WTC11 (cell line): Measurements from ENCODE around the gene GARIN1A. TPM values are rescaled to one million over a fixed set of nuclear protein-coding genes. Genes with fewer than 3 reads are reported as not detected.

Experiments
- ATAC-seq: fragments of 200-7000 bp; cut with Tn5 transposase; 2 replicates; pipeline ENCODE4 v1.10.0; 2021; ENCODE audit warnings: mild to moderate bottlenecking, moderate library complexity
- CTCF ChIA-PET: fragments of 300-600 bp; sonication (Branson Sonifier 250); formaldehyde crosslinking; loops from one replicate; lab custom pipeline; 2021; ENCODE audit warnings: antibody characterized with exemption; lab: Charles Lee
- POLR2A ChIA-PET: fragments of 350-600 bp; sonication (Branson Sonifier 250); formaldehyde crosslinking; loops from one replicate; lab custom pipeline; 2021; ENCODE audit warnings: antibody characterized with exemption; lab: Charles Lee
- DNase-seq: peaks from one replicate; pipeline ENCODE4 v3.0.0; 2021; ENCODE audit warnings: low spot score
- H3K27ac Mint-ChIP-seq: 2 replicates; pipeline ENCODE4 v1.8.0; 2021; ENCODE audit warnings: mixed read lengths
- H3K27me3 Mint-ChIP-seq: 2 replicates; pipeline ENCODE4 v1.8.0; 2021; ENCODE audit warnings: low read depth, mild to moderate bottlenecking, moderate library complexity, mixed read lengths
- H3K36me3 Mint-ChIP-seq: 2 replicates; pipeline ENCODE4 v1.8.0; 2021; ENCODE audit warnings: mixed read lengths
- H3K4me1 Mint-ChIP-seq: 2 replicates; pipeline ENCODE4 v1.8.0; 2022; ENCODE audit warnings: mixed read lengths
- H3K4me3 Mint-ChIP-seq: 2 replicates; pipeline ENCODE4 v1.8.0; 2021; ENCODE audit warnings: mild to moderate bottlenecking, moderate library complexity, mixed read lengths
- H3K9me3 Mint-ChIP-seq: 2 replicates; pipeline ENCODE4 v1.8.0; 2021; ENCODE audit warnings: mixed read lengths
- ARID4B ChIP-seq: sonication (generic); formaldehyde crosslinking; IDR thresholded peaks from 2 replicates; pipeline ENCODE4 v1.8.0; 2023; ENCODE audit warnings: missing genetic modification reagents, mild to moderate bottlenecking, borderline replicate concordance
- CREM ChIP-seq: sonication (generic); formaldehyde crosslinking; IDR thresholded peaks from 2 replicates; pipeline ENCODE4 v1.8.1; 2022; ENCODE audit warnings: mild to moderate bottlenecking, missing genetic modification reagents, moderate library complexity
- FOXP1 ChIP-seq: sonication (generic); formaldehyde crosslinking; IDR thresholded peaks from 2 replicates; pipeline ENCODE4 v1.8.0; 2022; ENCODE audit warnings: missing genetic modification reagents, mild to moderate bottlenecking, moderate library complexity, borderline replicate concordance
- HMGA2 ChIP-seq: fragments of 250-450 bp; sonication (Bioruptor Pico); IDR thresholded peaks from 2 replicates; pipeline ENCODE4 v1.4.0; 2021; ENCODE audit warnings: mild to moderate bottlenecking, moderate library complexity
- IRF2 ChIP-seq: sonication (generic); formaldehyde crosslinking; IDR thresholded peaks from 2 replicates; pipeline ENCODE4 v1.8.0; 2022; ENCODE audit warnings: low read depth, missing genetic modification reagents, borderline replicate concordance
- PREB ChIP-seq: sonication (generic); formaldehyde crosslinking; IDR thresholded peaks from 2 replicates; pipeline ENCODE4 v1.8.1; 2022; ENCODE audit warnings: mild to moderate bottlenecking, missing genetic modification reagents, moderate library complexity, borderline replicate concordance
- RELA ChIP-seq: sonication (generic); formaldehyde crosslinking; IDR thresholded peaks from 2 replicates; pipeline ENCODE4 v1.8.1; 2022; ENCODE audit warnings: missing genetic modification reagents, mild to moderate bottlenecking, borderline replicate concordance
- SMAD4 ChIP-seq: sonication (generic); formaldehyde crosslinking; IDR thresholded peaks from 2 replicates; pipeline ENCODE4 v1.8.0; 2022; ENCODE audit warnings: mild to moderate bottlenecking, missing genetic modification reagents
- ZNF121 ChIP-seq: sonication (generic); formaldehyde crosslinking; IDR thresholded peaks from 2 replicates; pipeline ENCODE4 v1.8.0; 2023; ENCODE audit warnings: missing genetic modification reagents
- ZNF396 ChIP-seq: fragments of 250-450 bp; sonication (Bioruptor Pico); IDR thresholded peaks from 2 replicates; pipeline ENCODE4 v1.8.0; 2021; ENCODE audit warnings: mild to moderate bottlenecking, moderate library complexity, borderline replicate concordance
- ZNF423 ChIP-seq: fragments of 250-450 bp; sonication (Bioruptor Pico); IDR thresholded peaks from 2 replicates; pipeline ENCODE4 v2.1.2; 2022; ENCODE audit warnings: mild to moderate bottlenecking, moderate library complexity
- total RNA-seq: library from RNA; stranded (reverse); gene quantifications from 3 replicates; pipeline ENCODE4 v1.2.3, GENCODE V29; 2021
- TF ChIP-seq, protein P1 (sequence below): fragments of 250-450 bp; sonication (Bioruptor Pico); conservative IDR thresholded peaks from 2 replicates; pipeline ENCODE4 v1.9.0; 2021; ENCODE audit warnings: mild to moderate bottlenecking
- TF ChIP-seq, protein P2 (sequence below): sonication (generic); formaldehyde crosslinking; IDR thresholded peaks from 2 replicates; pipeline ENCODE4 v1.8.0; 2023; ENCODE audit warnings: mild to moderate bottlenecking, missing genetic modification reagents
- TF ChIP-seq, protein P3 (sequence below): fragments of 200-600 bp; IDR thresholded peaks from 2 replicates; pipeline ENCODE4 v1.8.0; 2022; ENCODE audit warnings: antibody characterized with exemption
- TF ChIP-seq, protein P4 (sequence below): fragments of 250-450 bp; sonication (Bioruptor Pico); IDR thresholded peaks from 2 replicates; pipeline ENCODE4 v1.9.0; 2021; ENCODE audit warnings: mild to moderate bottlenecking
- TF ChIP-seq, protein P5 (sequence below): sonication (generic); formaldehyde crosslinking; IDR thresholded peaks from 2 replicates; pipeline ENCODE4 v1.8.1; 2023; ENCODE audit warnings: mild to moderate bottlenecking, missing genetic modification reagents, moderate library complexity
- TF ChIP-seq, protein P6 (sequence below): fragments of 250-450 bp; sonication (Bioruptor Pico); IDR thresholded peaks from 2 replicates; pipeline ENCODE4 v1.8.0; 2021; ENCODE audit warnings: mild to moderate bottlenecking

Gene GARIN1A
- total RNA-seq, 1 experiment from 2014 or later: 0.15 TPM

DNA sequence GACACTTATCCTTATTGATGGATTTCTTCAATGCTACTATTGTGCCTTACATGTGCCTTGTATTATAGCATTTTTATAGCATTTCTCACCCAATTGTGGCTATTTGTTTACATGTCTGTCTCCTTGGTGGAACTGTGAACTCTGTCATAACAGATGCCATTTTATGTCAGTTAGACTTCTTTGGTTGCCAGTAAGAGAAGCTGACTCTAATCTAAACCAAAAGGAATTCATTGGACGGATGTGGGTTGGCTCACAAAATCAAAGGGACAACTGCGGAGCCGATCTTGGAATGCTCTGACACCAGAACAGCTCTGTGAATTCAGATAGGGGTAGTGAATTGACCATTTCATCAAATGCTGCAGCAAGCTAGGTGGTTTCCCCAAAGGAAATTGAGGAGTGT lies 15.0 kb downstream of the GARIN1A start (continued):
- TF ChIP-seq, protein P1, sequence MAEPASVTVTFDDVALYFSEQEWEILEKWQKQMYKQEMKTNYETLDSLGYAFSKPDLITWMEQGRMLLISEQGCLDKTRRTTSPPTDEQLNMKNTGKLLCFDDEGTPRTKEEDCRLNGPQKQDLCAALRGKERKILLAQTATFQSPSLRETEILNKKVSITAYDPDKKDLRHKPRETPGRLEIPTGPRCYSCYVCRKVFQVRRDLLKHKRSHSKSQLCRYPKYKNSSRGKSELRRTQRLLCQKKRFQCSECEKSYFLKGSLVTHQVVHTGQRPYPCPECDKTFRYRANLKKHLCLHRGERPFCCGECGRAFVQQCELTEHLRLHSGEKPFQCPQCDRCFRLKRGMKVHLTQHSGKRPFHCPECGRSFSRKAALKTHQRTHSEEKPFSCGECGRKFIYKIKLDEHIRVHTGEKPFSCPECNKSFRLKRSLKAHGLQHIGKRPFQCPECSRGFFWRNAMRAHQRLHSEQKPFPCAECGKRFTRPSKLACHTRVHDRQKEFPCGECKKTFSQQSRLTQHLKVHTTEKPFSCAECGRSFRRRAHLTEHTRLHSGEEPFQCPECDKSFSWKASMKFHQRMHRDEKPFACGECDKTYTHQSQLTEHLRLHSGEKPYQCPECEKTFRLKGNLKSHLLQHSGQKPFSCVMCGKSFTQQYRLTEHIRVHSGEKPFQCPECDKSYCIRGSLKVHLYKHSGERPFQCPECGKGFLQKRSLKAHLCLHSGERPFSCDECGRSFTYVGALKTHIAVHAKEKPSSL: no peak
- TF ChIP-seq SMAD4 (CRISPR knock-in tag): no peak
- TF ChIP-seq PREB: no peak
- TF ChIP-seq, protein P2, sequence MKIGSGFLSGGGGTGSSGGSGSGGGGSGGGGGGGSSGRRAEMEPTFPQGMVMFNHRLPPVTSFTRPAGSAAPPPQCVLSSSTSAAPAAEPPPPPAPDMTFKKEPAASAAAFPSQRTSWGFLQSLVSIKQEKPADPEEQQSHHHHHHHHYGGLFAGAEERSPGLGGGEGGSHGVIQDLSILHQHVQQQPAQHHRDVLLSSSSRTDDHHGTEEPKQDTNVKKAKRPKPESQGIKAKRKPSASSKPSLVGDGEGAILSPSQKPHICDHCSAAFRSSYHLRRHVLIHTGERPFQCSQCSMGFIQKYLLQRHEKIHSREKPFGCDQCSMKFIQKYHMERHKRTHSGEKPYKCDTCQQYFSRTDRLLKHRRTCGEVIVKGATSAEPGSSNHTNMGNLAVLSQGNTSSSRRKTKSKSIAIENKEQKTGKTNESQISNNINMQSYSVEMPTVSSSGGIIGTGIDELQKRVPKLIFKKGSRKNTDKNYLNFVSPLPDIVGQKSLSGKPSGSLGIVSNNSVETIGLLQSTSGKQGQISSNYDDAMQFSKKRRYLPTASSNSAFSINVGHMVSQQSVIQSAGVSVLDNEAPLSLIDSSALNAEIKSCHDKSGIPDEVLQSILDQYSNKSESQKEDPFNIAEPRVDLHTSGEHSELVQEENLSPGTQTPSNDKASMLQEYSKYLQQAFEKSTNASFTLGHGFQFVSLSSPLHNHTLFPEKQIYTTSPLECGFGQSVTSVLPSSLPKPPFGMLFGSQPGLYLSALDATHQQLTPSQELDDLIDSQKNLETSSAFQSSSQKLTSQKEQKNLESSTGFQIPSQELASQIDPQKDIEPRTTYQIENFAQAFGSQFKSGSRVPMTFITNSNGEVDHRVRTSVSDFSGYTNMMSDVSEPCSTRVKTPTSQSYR (CRISPR knock-in tag): no peak
- TF ChIP-seq, protein P3, sequence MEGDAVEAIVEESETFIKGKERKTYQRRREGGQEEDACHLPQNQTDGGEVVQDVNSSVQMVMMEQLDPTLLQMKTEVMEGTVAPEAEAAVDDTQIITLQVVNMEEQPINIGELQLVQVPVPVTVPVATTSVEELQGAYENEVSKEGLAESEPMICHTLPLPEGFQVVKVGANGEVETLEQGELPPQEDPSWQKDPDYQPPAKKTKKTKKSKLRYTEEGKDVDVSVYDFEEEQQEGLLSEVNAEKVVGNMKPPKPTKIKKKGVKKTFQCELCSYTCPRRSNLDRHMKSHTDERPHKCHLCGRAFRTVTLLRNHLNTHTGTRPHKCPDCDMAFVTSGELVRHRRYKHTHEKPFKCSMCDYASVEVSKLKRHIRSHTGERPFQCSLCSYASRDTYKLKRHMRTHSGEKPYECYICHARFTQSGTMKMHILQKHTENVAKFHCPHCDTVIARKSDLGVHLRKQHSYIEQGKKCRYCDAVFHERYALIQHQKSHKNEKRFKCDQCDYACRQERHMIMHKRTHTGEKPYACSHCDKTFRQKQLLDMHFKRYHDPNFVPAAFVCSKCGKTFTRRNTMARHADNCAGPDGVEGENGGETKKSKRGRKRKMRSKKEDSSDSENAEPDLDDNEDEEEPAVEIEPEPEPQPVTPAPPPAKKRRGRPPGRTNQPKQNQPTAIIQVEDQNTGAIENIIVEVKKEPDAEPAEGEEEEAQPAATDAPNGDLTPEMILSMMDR: no peak
- no peak for TF ChIP-seq ZNF396

DNA sequence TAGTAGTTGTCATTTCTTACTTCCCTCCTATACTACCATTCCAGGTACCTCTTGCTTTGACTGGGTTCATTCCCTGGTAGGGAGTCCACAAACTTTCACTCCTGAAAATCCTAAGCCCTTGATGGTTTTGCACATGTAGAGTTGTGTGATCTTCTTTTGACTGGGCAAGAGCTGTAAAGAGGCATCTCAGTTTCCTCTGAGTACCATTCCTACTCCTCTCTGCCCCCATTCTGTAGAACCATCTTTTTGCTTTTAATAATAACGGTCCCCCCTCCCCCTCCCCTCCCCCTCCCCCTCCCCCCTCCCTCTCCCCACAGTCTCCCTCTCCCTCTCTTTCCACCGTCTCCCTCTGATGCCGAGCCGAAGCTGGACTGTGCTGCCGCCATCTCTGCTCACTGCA lies 16.4 kb downstream of the GARIN1A start:
- peaks cover 2% of the 10 kb centered on the region; the same call in 1 of the 2 replicates for H3K36me3 Mint-ChIP-seq
- peaks cover 15% of the 10 kb centered on the region for H3K9me3 Mint-ChIP-seq
- POLR2A ChIA-PET: no interaction called here
- peaks cover 5% of the 10 kb centered on the region; the same call in 1 of the 2 replicates for H3K27me3 Mint-ChIP-seq
- ATAC-seq (no peak), DNase-seq (no peak)
- no peak overlapping the region for H3K27ac Mint-ChIP-seq
- CTCF ChIA-PET: no interaction called here
- H3K4me3 Mint-ChIP-seq: no peak overlapping the region
- peaks cover 8% of the 10 kb centered on the region; the same call in 1 of the 2 replicates for H3K4me1 Mint-ChIP-seq
- TF ChIP-seq HMGA2 (CRISPR knock-in tag): no peak
- TF ChIP-seq ZNF423 (CRISPR knock-in tag): no peak
- TF ChIP-seq, protein P4, sequence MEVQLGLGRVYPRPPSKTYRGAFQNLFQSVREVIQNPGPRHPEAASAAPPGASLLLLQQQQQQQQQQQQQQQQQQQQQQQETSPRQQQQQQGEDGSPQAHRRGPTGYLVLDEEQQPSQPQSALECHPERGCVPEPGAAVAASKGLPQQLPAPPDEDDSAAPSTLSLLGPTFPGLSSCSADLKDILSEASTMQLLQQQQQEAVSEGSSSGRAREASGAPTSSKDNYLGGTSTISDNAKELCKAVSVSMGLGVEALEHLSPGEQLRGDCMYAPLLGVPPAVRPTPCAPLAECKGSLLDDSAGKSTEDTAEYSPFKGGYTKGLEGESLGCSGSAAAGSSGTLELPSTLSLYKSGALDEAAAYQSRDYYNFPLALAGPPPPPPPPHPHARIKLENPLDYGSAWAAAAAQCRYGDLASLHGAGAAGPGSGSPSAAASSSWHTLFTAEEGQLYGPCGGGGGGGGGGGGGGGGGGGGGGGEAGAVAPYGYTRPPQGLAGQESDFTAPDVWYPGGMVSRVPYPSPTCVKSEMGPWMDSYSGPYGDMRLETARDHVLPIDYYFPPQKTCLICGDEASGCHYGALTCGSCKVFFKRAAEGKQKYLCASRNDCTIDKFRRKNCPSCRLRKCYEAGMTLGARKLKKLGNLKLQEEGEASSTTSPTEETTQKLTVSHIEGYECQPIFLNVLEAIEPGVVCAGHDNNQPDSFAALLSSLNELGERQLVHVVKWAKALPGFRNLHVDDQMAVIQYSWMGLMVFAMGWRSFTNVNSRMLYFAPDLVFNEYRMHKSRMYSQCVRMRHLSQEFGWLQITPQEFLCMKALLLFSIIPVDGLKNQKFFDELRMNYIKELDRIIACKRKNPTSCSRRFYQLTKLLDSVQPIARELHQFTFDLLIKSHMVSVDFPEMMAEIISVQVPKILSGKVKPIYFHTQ (CRISPR knock-in tag): no peak
- no peak for TF ChIP-seq IRF2 (CRISPR knock-in tag)
- no peak for TF ChIP-seq FOXP1 (CRISPR knock-in tag)
- TF ChIP-seq ARID4B (CRISPR knock-in tag): no peak
- no peak for TF ChIP-seq ZNF121
- TF ChIP-seq RELA (CRISPR knock-in tag): no peak
- TF ChIP-seq, protein P5, sequence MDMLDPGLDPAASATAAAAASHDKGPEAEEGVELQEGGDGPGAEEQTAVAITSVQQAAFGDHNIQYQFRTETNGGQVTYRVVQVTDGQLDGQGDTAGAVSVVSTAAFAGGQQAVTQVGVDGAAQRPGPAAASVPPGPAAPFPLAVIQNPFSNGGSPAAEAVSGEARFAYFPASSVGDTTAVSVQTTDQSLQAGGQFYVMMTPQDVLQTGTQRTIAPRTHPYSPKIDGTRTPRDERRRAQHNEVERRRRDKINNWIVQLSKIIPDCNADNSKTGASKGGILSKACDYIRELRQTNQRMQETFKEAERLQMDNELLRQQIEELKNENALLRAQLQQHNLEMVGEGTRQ (CRISPR knock-in tag): no peak
- no peak for TF ChIP-seq CREM (CRISPR knock-in tag)
- TF ChIP-seq, protein P6, sequence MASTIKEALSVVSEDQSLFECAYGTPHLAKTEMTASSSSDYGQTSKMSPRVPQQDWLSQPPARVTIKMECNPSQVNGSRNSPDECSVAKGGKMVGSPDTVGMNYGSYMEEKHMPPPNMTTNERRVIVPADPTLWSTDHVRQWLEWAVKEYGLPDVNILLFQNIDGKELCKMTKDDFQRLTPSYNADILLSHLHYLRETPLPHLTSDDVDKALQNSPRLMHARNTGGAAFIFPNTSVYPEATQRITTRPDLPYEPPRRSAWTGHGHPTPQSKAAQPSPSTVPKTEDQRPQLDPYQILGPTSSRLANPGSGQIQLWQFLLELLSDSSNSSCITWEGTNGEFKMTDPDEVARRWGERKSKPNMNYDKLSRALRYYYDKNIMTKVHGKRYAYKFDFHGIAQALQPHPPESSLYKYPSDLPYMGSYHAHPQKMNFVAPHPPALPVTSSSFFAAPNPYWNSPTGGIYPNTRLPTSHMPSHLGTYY (CRISPR knock-in tag): no peak
